Liver (tissue), 9 donors: Measurements from ENCODE around the gene TMEM213. TPM values are rescaled to one million over a fixed set of nuclear protein-coding genes. Genes with fewer than 3 reads are reported as not detected.

ENCODE experiments used
- DNase-seq: peaks from one replicate; pipeline ENCODE4 v3.0.0-alpha.2; 2017; ENCODE audit warnings: low spot score
- H3K27ac ChIP-seq, 2 donors: one replicate each; pipeline ENCODE4 v1.7.0; 2013; ENCODE audit warnings: inconsistent platforms in 2 of 2, low read length in 2 of 2, control low read depth in 1 of 2, low read depth in 1 of 2, mild to moderate bottlenecking in 1 of 2
- H3K27me3 ChIP-seq, 4 donors: one replicate each; pipeline versions ENCODE4 v1.6.1 to v1.7.0; 2013; ENCODE audit warnings: low read length in 3 of 4, inconsistent platforms in 1 of 4, mild to moderate bottlenecking in 1 of 4, moderate library complexity in 1 of 4; ENCODE audit not compliant: control insufficient read depth in 4 of 4, insufficient read depth in 4 of 4
- H3K36me3 ChIP-seq, 4 donors: one replicate each; pipeline versions ENCODE4 v1.6.1 to v1.7.0; 2013; ENCODE audit warnings: low read length in 3 of 4, mild to moderate bottlenecking in 3 of 4, low read depth in 1 of 4, moderate library complexity in 1 of 4; ENCODE audit not compliant: control insufficient read depth in 4 of 4, insufficient read depth in 3 of 4
- H3K4me1 ChIP-seq, 4 donors: one replicate each; pipeline versions ENCODE4 v1.6.1 to v1.7.0; 2013; ENCODE audit warnings: low read length in 3 of 4, mild to moderate bottlenecking in 3 of 4, moderate library complexity in 1 of 4; ENCODE audit not compliant: control insufficient read depth in 4 of 4, insufficient read depth in 4 of 4
- H3K4me3 ChIP-seq, 3 donors: one replicate each; pipeline versions ENCODE4 v1.6.1 to v1.7.0; 2013; ENCODE audit warnings: low read length in 3 of 3, control low read depth in 1 of 3, low read depth in 1 of 3, mild to moderate bottlenecking in 1 of 3
- H3K9ac ChIP-seq, 2 donors: one replicate each; pipeline ENCODE4 v1.7.0; 2013; ENCODE audit warnings: low read length in 2 of 2, mild to moderate bottlenecking in 2 of 2, moderate library complexity in 2 of 2, control low read depth in 1 of 2, low read depth in 1 of 2
- H3K9me3 ChIP-seq, 4 donors: one replicate each; pipeline versions ENCODE4 v1.6.1 to v1.7.0; 2013; ENCODE audit warnings: low read length in 3 of 4; ENCODE audit not compliant: control insufficient read depth in 4 of 4
- EGR1 ChIP-seq, 2 donors: IDR thresholded peaks; 2 replicates each; pipeline ENCODE4 v1.6.1; 2016 to 2018; ENCODE audit warnings: antibody characterized with exemption in 2 of 2, low read depth in 2 of 2
- FOXA1 ChIP-seq: IDR thresholded peaks from 2 replicates; pipeline ENCODE4 v1.6.1; 2016; ENCODE audit warnings: antibody characterized with exemption
- FOXA2 ChIP-seq: IDR thresholded peaks from 2 replicates; pipeline ENCODE4 v1.6.1; 2016; ENCODE audit warnings: antibody characterized with exemption
- GABPA ChIP-seq, 2 donors: IDR thresholded peaks in 1 of 2; conservative IDR thresholded peaks in 1 of 2; 2 replicates each; pipeline ENCODE4 v1.6.1; 2016; ENCODE audit warnings: antibody characterized with exemption in 2 of 2, mild to moderate bottlenecking in 1 of 2, moderate library complexity in 1 of 2
- HNF4A ChIP-seq, 2 donors: conservative IDR thresholded peaks; 2 replicates each; pipeline ENCODE4 v1.6.1; 2016; ENCODE audit warnings: antibody characterized with exemption in 2 of 2, mild to moderate bottlenecking in 2 of 2
- HNF4G ChIP-seq: IDR thresholded peaks from 2 replicates; pipeline ENCODE4 v1.6.1; 2016; ENCODE audit warnings: antibody characterized with exemption
- JUND ChIP-seq, 2 donors: IDR thresholded peaks; 2 replicates each; pipeline ENCODE4 v1.6.1; 2016; ENCODE audit warnings: antibody characterized with exemption in 2 of 2
- NR2F2 ChIP-seq: IDR thresholded peaks from 2 replicates; pipeline ENCODE4 v1.6.1; 2016; ENCODE audit warnings: antibody characterized with exemption
- RAD21 ChIP-seq, 2 donors: IDR thresholded peaks; 2 replicates each; pipeline ENCODE4 v1.6.1; 2016; ENCODE audit warnings: antibody characterized with exemption in 2 of 2, mild to moderate bottlenecking in 2 of 2
- RXRA ChIP-seq, 2 donors: IDR thresholded peaks; 2 replicates each; pipeline ENCODE4 v1.6.1; 2017 to 2018; ENCODE audit warnings: antibody characterized with exemption in 2 of 2, mild to moderate bottlenecking in 1 of 2
- SP1 ChIP-seq: IDR thresholded peaks from 2 replicates; pipeline ENCODE4 v1.6.1; 2018; ENCODE audit warnings: antibody characterized with exemption, mild to moderate bottlenecking
- TAF1 ChIP-seq: conservative IDR thresholded peaks from 2 replicates; pipeline ENCODE4 v1.6.1; 2016; ENCODE audit warnings: antibody characterized with exemption, mild to moderate bottlenecking
- YY1 ChIP-seq: IDR thresholded peaks from 2 replicates; pipeline ENCODE4 v1.6.1; 2016; ENCODE audit warnings: antibody characterized with exemption, mild to moderate bottlenecking
- ZBTB33 ChIP-seq: IDR thresholded peaks from 2 replicates; pipeline ENCODE4 v1.6.1; 2016; ENCODE audit warnings: antibody characterized with exemption
- WGBS: extraction: QIAGEN DNeasy Blood & Tissue Kit; methylation state at CpG from one replicate; pipeline ENCODE4 v1.1.7; 2013; 5-methylcytosine and 5-hydroxymethylcytosine counted together
- polyA plus RNA-seq, 2 donors: library from polyadenylated mRNA; stranded (reverse) in 1 of 2; unstranded in 1 of 2; fragments of 200-250 nt in 1 of 2; fragments of >200 nt in 1 of 2; fragmentation: Nextera tagmentation in 1 of 2; extraction: Ambion mirVana in 1 of 2; gene quantifications; one replicate each; pipeline versions ENCODE4 v1.2.1 to v1.2.3, GENCODE V29; 2013 to 2015
- total RNA-seq, 2 donors: library from RNA; depleted of rRNA; stranded (reverse); fragments of >200 nt; gene quantifications; one replicate each; pipeline ENCODE4 v1.2.3, GENCODE V29; 2014
- TF ChIP-seq, protein P1 (sequence below): fragments of 150-350 bp; IDR thresholded peaks from 2 replicates; pipeline ENCODE4 v1.5.1; 2017; ENCODE audit warnings: improper control_type of control experiment, low read depth, low read length; ENCODE audit not compliant: missing input control
- TF ChIP-seq, protein P2 (sequence below): IDR thresholded peaks from 2 replicates; pipeline ENCODE4 v1.6.1; 2016; ENCODE audit warnings: antibody characterized with exemption
- TF ChIP-seq, protein P3 (sequence below): IDR thresholded peaks from 2 replicates; pipeline ENCODE4 v1.6.1; 2016; ENCODE audit warnings: antibody characterized with exemption, mild to moderate bottlenecking
- donor health status: healthy.
- donor health status: healthy.
- donor health status: healthy.
- donor health status: healthy.
- donor health status: healthy.

TMEM213 gene
- total and polyA plus RNA-seq, 4 donors = not detected

- H3K27ac ChIP-seq = no peak overlapping the region
- no peak for DNase-seq
- 93% methylated on average over 20 of the region's 20 CpGs for WGBS
- H3K9ac ChIP-seq = no peak overlapping the region
- no peaks in the 10 kb centered on the region for H3K9me3 ChIP-seq
- H3K36me3 ChIP-seq = no peaks in the 10 kb centered on the region
- H3K4me3 ChIP-seq = no peak overlapping the region
- H3K27me3 ChIP-seq = no peaks in the 10 kb centered on the region
- no peaks in the 10 kb centered on the region for H3K4me1 ChIP-seq
- no peak for TF ChIP-seq SP1
These were observed 46.1 kb downstream of the TMEM213 start for GRCh38 chr7:138843632-138844580.

DNA sequence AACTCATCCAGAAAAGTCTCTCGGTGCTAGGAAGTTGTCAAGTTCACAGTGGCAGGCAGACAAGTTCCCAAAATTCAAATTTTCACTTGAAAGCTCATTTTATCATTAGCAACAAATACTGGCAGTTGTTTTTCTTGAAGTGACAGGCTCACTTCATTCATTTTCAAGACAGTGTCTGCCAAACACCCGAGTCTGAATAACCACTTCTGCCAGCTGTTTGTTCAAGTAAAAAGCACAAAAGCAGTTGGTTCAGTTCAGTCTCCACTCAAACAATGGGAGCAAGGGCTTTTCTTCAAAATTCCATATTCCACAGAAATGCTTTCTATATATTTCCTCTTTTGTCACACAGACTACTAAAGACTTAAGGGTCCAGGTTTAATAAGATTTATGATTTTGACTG lies 47.9 kb downstream of the TMEM213 start:
- 63% methylated on average over 2 of the region's 2 CpGs for WGBS

More for the DNA sequence above, 47.9 kb downstream of the TMEM213 start:
- Histone ChIP-seq H3K4me1 (no peaks in the 10 kb centered on the region), H3K27me3 (no peaks in the 10 kb centered on the region), H3K9me3 (no peaks in the 10 kb centered on the region), H3K9ac (no peak overlapping the region), H3K27ac (no peak overlapping the region), H3K4me3 (no peak overlapping the region), H3K36me3 (no peaks in the 10 kb centered on the region)
- DNase-seq = no peak
- TF ChIP-seq GABPA (IDR thresholded peaks at IDR 0.05 in 1 of 2, conservative IDR thresholded peaks at IDR 0.05 in 1 of 2) = no peak
- no peak for TF ChIP-seq JUND (IDR thresholded peaks at IDR 0.05)
- TF ChIP-seq YY1 = no peak
- TF ChIP-seq NR2F2 = no peak
- TF ChIP-seq EGR1 (IDR thresholded peaks at IDR 0.05; ENCODE audit: low read depth in 2 of 2) = no peak
- TF ChIP-seq FOXA2 = no peak
- TF ChIP-seq ZBTB33 = no peak
- TF ChIP-seq HNF4A (conservative IDR thresholded peaks at IDR 0.05) = no peak
- no peak for TF ChIP-seq RAD21 (IDR thresholded peaks at IDR 0.05)
- TF ChIP-seq, protein P1, sequence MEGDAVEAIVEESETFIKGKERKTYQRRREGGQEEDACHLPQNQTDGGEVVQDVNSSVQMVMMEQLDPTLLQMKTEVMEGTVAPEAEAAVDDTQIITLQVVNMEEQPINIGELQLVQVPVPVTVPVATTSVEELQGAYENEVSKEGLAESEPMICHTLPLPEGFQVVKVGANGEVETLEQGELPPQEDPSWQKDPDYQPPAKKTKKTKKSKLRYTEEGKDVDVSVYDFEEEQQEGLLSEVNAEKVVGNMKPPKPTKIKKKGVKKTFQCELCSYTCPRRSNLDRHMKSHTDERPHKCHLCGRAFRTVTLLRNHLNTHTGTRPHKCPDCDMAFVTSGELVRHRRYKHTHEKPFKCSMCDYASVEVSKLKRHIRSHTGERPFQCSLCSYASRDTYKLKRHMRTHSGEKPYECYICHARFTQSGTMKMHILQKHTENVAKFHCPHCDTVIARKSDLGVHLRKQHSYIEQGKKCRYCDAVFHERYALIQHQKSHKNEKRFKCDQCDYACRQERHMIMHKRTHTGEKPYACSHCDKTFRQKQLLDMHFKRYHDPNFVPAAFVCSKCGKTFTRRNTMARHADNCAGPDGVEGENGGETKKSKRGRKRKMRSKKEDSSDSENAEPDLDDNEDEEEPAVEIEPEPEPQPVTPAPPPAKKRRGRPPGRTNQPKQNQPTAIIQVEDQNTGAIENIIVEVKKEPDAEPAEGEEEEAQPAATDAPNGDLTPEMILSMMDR = no peak
- TF ChIP-seq, protein P2, sequence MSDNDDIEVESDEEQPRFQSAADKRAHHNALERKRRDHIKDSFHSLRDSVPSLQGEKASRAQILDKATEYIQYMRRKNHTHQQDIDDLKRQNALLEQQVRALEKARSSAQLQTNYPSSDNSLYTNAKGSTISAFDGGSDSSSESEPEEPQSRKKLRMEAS = no peak
- no peak for TF ChIP-seq RXRA (IDR thresholded peaks at IDR 0.05)
- TF ChIP-seq TAF1 = no peak
- TF ChIP-seq, protein P3, sequence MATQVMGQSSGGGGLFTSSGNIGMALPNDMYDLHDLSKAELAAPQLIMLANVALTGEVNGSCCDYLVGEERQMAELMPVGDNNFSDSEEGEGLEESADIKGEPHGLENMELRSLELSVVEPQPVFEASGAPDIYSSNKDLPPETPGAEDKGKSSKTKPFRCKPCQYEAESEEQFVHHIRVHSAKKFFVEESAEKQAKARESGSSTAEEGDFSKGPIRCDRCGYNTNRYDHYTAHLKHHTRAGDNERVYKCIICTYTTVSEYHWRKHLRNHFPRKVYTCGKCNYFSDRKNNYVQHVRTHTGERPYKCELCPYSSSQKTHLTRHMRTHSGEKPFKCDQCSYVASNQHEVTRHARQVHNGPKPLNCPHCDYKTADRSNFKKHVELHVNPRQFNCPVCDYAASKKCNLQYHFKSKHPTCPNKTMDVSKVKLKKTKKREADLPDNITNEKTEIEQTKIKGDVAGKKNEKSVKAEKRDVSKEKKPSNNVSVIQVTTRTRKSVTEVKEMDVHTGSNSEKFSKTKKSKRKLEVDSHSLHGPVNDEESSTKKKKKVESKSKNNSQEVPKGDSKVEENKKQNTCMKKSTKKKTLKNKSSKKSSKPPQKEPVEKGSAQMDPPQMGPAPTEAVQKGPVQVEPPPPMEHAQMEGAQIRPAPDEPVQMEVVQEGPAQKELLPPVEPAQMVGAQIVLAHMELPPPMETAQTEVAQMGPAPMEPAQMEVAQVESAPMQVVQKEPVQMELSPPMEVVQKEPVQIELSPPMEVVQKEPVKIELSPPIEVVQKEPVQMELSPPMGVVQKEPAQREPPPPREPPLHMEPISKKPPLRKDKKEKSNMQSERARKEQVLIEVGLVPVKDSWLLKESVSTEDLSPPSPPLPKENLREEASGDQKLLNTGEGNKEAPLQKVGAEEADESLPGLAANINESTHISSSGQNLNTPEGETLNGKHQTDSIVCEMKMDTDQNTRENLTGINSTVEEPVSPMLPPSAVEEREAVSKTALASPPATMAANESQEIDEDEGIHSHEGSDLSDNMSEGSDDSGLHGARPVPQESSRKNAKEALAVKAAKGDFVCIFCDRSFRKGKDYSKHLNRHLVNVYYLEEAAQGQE = no peak
- no peak for TF ChIP-seq HNF4G
- no peak for TF ChIP-seq FOXA1
